HG03439 (cell line): Measurements from ENCODE around the gene HSD11B1L.
"Not testable (repeated sequence)": the region's sequence is repeated elsewhere in the genome, so short reads cannot be mapped to it uniquely, and the experiment has no call there.

Experiments
- ATAC-seq: cut with Tn5 transposase; IDR thresholded peaks from one replicate; pipeline ENCODE4 v1.9.1; 2021; ENCODE audit warnings: mild to moderate bottlenecking, moderate library complexity; ENCODE audit not compliant: unreplicated experiment

Gene HSD11B1L

DNA sequence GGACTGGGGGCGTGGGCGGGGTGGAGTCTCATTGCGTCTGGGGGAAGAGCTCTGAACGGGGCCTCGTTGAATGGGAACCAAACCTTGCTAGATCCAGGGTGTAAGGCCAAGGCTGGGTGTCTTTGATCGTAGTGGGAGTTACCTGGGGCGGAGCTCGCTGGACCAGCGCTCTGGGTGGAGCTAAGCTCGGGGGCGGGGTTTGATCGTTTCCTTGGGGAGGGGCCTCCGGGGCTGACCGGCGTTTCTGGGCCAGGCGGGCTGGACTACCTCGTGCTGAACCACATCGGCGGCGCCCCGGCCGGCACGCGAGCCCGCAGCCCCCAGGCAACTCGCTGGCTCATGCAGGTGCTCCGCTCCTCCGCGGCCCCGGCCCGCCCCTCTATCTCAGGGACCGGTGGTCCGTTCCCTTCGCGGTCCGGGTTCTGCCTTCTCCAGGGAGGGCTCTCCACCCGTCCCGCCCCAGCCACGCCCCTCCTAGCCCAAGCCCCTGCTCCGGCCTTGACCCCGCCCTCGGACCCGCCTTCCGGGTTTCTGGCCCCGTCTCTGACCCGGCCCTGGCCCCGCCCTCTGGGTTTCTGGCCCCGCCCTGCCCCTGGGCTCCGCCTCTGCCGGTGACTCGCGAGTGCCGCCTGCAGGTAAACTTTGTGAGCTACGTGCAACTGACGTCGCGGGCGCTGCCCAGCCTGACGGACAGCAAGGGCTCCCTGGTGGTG, 6.0 kb downstream of the HSD11B1L start:
- ATAC-seq, result peak; percentile 49

DNA sequence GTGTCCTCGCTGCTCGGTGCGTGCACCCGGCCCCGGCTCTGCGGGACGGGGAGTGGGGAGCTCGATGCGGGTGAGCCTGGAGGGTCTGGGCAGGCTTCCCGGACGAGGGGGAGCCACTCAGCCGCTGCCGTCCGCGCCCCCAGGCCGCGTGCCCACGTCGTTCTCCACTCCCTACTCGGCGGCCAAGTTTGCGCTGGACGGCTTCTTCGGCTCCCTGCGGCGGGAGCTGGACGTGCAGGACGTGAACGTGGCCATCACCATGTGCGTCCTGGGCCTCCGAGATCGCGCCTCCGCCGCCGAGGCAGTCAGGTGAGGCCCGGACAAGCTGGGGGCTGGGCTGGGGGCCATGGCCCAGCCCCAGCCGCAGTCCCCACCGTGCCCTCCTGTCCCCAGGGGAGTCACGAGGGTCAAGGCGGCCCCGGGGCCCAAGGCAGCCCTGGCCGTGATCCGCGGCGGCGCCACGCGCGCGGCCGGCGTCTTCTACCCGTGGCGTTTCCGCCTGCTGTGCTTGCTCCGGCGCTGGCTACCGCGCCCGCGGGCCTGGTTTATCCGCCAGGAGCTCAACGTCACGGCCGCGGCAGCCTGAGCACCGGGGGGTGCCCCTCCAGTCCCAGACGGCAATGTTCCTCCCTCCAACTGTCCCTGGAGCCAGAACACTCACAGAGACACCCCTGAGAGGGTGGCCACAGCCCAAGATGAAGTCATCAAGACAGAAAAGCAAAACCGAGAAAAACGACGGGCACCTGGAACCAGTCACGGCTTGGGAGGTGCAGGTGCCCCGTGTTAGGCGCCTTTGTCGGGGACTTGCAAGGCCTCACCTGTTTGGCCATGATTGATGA, 6.8 kb downstream of the HSD11B1L start:
- ATAC-seq, result no peak

DNA sequence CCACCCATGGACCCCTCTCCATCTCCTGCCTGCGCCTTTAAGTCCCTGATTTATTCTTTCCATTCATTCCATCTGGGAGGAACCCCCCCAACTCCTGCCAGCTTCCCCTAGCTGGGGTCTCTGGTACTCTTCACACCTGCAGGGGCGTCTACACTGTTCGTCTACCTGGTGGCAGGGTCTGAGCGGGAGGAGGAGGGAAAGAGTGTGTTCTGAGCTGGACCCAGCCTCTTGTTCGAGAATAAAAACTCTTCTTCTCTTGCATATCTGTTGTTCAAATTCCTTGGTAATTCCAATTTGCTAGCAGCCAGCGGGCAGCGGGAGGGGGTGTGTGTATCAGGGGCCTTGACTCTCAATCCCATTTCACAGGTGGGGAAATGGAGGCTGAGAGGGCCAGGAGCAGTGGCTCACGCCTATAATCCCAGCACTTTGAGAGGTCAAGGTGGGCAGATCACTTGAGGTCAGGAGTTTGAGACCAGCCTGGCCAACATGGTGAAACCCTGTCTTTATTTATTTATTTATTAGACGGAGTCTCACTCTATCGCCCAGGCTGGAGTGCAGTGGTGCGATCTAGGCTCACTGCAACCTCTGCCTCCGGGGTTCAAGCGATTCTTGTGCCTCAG, 7.5 kb downstream of the HSD11B1L start:
- not testable (repeated sequence) for ATAC-seq

DNA sequence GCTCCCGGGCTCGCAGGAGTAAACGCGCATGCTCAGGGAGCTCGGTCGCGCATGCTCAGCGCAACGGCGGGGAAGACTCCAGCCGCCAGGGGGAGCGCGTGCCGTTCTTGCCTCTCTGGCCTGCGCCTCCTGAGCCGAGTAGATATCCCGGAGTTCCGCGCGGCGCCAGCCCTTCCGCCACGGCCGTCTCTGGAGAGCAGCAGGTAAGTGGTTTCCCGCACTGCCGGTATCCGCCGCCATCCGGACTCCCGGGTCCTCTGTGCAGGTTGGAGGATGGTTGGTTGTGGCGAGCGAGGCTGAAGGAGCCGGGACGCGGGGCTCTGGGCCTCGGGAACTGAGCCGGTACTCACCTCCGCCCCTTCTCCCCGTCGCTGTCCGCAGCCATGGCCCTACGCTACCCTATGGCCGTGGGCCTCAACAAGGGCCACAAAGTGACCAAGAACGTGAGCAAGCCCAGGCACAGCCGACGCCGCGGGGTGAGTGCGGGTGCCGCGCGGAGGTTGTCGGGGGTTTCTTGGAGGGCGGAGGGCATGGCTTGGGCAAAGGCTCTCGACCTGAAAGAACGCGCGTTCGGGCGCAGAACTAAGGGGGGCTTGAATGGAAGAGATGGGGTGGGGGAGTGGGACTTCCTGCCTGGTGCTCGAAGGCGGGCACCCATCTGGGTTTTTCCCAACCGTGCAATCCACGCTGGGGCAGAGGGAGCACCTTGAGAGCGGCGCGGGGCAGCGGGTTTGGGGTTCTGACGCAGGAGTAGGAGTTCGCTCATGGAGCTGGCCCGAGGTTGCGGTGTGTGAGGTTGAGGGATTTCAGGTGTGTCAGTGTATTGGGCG, 9.5 kb downstream of the HSD11B1L start, which contains the start of gene RPL36:
Gene RPL36 (plus strand): TSS at position 171 of the 830 bp plus-strand sequence. CDS start 213 bp downstream, at position 384.
- peak; percentile 38 for ATAC-seq

DNA sequence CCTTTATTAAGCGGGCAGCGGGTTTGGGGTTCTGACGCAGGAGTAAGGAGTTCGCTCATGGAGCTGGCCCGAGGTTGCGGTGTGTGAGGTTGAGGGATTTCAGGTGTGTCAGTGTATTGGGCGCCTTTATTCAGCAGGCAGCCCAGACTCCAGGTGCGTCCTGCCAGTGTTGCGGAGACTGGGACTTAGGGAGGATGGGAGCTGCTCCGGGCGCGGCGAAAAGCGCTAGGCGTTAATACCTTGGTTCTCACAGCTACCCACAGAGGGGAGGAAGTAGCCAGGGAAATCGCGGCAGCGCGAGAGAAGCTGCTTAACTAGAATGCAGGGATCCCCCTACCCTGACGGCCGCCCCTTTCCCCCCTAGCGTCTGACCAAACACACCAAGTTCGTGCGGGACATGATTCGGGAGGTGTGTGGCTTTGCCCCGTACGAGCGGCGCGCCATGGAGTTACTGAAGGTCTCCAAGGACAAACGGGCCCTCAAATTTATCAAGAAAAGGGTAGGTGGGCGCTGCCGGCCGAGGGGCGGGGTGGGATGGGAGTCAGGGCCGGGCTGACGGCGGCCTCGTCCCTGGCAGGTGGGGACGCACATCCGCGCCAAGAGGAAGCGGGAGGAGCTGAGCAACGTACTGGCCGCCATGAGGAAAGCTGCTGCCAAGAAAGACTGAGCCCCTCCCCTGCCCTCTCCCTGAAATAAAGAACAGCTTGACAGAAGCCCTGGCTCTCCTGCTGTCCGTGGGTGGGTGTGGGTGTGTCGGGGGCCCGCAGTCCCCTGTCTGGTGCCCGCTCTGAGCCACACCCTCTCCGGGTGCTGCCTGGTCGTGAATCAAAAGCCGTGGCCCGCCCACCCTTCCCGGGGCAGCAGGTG, 10.4 kb downstream of the HSD11B1L start:
- no peak for ATAC-seq

DNA sequence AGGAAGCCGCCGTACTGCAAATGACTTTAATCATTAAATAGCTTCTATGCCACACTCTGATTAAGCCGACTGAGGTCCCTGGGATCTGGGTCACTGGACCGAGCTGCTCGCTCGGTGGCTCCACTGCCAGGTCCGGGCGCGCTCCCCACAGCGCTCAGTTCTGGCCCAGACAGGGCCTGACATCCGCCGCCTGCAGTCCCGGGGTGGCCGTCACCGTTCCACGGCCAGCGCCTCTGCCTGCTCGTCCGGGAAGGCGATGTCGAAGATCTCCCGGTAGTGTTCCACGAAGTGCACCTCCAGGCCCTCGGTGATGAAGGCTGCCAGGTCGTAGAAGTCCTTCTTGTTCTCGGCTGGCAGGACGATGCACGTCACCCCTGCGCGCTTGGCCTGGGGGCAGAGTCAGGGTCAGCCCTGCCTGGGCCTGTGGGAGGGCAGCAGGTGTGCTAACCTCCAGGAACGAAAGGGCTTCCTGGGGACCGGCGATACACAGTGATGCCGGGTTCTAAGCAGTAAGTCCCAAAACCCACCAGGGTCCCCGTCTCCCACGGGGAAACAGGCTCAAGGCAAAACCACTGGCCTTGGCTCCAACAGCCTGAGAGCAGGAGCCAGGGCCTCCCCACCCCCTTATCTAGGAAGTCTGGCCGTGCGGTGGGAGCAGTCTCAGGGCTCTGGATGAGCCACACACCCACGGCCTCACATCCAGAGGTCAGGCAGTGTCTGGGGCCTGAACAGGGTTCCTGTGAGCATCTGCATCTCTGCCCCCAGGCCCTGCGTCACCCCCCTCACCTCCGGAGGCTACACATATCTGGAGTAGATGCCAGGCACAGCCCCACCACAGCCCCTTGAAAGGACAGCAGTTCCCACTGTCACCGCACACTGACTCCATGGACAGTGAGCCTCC, 11.2 kb downstream of the HSD11B1L start:
- no peak for ATAC-seq

DNA sequence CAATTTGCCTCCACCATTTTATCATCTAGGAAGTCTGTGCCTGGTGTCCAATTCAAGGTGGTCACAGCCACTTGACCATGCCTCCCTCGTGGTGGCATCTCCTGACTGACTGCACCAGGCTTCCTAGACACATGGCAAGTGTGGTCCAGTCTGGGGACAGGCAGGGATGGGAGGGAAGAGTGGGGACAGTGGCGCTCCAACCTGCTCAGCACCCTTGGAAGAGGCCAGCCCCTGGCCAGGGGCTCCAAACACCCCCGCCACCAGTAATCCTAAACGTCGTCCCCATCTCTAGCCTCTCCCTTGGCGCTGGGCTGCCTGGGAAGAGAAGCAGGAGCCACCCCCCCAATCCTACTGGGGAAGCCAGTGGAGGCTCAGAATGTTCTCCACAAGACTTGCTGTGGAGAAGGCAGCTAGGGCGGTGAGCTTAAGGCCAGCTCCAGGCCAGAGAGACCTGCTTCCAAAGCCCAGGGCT, 11.9 kb downstream of the HSD11B1L start:
- no peak for ATAC-seq

DNA sequence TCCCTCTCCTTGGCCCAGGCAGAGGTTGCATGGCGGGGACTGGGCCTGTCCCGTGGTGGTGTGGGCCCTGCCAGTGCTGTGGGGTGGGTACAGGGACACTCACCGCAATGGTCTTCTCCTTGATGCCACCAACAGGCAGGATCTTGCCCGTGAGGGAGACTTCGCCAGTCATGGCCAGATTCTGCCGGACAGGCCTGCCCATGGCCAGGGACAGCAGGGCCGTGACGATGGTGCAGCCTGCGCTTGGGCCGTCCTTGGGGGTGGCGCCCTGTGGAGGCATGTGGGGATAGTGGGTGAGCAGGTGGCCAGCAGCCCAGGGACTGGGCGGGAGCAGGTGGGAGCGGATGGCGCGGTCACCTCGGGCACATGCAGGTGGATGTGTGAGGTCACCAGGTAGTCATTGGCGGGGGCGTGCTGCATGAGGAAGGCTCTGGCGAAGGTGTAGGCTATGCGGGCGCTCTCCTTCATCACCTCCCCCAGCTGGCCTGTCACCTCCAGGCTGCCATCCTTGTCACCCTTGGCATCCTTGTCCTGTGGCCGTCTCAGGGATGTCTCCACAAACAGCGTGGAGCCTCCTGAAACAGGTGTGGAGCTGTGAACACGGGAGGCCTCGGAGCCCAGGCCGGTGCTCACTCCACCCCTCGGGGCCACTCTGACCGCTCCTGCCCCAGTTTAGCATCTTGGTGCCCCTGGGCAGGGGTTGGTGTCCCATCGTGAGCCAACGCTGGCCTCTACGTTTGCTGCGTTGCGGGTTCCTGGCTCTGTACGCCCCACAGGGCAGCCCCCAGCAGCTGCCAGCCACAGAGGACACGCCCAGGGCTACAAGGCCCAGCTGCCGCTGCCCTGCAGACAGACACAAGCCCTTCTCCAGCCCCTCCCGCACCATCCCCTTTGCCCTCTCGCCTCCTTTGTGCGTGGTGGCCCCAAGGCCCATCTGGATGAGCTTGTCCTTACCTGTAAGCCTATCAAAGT, 12.7 kb downstream of the HSD11B1L start:
- ATAC-seq, result no peak

DNA sequence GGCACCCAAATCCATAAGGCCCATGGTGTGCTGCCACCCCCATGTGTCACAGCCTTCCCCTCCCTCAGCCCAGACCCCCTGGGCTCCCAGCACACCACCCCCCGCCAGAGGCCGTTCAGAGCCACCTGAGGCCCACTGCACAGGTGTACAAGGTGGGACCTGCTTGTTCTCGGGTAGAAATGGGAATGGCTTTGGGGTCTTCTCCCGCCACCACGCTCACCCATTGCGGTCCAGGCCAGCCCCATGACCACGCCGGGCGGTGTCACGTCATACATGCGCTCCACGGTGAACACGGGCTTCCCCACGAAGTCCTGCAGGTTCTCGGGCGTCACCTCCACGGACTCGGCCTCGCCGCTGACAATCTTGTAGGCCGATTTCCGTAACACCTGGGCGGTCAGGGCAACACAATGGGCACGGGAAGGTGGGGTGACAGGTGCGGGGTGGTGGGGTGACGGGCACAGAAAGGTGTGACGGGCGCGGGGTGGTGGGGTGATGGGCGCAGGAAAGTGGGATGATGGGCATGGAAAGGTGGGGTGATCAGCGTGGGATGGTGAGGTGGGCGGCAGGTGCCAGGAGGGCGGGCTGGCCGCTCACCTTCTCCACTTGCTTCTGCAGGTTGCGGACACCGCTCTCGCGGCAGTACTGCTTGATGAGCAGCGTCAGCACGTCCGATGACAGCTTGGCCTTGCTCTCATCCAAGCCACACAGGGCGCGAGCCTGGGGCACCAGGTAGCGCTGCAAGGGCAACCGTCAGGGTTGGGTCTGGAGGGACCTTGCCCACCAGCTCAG, 13.5 kb downstream of the HSD11B1L start:
- ATAC-seq, result no peak

DNA sequence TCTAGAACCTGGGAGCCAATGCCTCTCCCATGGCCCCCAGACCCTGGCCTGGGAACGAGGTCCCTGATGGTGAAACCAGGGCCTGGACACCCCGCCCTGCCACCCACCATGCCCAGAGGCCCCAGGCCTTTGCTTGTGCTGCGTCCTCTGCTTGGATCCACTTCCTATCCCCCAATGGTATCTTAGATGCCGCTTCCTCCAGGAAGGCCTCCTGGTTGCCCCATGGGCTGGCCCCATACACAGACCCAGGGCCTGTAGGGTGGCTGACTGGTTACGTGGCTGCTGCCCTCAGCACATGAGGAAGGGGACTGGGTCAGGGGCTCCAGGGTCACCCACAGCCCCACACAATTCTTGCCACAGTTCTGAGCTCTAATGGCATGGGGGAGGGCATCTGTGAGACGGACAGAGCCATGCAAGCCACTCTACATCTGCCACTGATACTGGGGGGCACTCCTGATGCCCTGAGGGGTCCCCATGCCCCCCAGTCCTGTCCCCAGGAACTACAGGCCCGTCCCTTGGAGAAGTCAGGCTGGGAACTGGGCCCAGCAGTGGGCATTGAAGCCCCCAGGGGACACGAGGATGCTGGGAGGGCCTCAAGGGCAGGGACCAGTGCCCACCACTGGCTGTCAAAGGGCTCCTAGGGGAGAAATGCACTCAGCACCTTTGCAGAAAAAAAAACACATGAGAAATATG, 14.3 kb downstream of the HSD11B1L start:
- ATAC-seq, result no peak

DNA sequence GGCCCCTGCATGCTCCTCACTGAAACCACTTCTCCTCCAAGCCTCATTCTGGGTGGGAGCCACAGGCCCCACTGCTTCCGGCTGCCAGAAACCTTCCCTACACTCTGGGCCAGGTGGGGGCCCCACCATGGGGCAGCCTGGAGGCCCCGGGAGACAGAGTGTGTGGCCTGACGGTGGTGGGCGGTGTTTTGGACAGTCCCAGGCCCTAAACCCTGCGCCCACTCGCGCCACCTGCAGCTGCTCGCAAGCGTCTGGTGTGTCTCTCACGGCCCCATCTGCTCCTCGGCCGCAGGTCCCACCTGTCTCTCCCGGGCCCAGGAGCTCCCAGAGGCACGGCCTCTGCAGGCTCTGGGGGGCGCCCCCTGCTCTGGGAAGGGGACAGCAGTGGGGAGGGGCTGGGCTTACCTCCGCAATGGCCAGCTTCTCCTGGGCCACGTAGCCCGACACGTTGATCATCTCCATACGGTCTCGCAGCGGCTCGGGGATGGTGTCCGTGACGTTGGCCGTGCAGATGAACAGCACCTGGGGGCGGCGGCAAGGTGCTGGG, 14.9 kb downstream of the HSD11B1L start:
- ATAC-seq, result no peak

DNA sequence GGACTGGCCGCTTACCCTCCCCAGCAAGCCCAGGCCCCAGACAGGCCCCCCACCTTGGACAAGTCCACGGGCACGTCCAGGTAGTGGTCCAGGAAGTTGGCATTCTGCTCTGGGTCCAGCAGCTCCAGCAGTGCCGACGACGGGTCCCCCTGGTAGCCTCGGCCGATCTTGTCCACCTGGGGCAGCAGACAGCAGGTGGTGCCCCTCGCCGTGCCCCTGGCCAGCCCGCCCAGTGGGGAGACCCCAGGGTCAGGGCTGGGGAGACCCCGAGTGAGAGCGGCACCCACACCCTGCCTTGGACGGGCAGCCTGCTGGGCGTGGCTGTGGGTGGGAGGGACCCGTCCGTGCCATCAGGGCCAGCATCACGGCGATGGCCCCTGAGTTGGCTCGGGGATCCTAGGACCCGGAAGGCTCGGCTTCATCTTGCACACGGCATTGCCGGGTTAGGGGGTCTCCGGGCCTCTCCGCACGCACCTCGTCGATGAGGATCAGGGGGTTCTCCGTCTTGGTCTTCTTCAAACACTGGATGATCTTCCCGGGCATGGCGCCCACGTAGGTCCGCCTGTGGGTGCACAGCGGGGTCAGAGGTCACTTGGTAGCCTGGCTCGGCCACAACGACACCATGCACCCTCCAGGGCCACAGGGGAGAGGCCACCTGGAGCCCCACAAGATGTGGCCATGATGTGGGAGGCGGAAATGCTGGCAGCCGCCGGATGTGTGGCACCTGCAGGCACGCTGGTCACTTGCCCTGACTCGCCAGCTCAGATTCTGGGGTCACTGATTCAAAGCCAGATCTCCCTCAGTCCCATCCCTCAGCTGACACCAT, 15.6 kb downstream of the HSD11B1L start:
- ATAC-seq, result no peak

DNA sequence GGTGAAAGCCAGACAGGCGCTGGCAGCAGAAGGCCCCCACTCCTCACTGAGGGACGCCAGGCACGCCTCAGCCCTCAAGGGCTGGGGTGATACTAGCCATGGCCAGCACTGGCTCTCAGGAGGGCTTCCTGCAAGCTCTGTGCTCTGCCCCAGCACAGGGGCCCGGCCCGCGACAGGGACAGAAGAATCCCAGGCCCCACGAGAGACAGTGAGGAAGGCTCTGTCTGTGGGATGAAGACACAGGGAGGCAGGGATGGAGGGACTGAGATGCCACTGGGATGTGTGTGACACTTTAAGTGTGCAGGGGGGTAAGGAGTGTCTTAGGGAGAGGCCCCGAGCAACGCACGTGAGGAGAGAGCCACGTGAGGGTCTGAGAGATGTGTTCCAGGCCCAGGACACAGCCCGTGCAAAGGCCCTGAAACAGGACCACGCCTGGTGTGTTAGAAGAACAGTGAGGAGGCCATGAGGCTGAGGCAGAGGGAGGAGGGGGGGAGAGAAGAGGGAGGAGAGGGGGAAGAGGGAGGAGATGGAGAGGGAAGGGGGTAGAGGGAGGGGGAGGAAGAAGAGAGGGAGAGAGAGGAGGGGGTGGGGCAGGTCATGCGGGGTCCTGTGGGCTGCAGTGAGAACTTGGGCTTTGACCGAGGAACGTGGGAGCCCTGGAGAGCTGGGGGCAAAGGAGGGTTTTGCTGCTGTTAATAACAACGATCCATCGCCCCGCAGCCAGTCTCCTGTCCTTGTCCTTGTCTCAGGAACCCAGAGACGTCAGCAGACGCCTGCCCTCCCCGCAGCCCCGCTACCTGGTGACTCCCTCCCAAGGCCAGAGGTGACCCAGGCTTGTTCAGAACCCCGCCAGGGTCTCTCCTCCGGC, 16.4 kb downstream of the HSD11B1L start:
- no peak for ATAC-seq
